Ramos (cell line): ENCODE measurements around the gene PPP1R17.

Source experiments
- in situ Hi-C: fragments of 300-500 bp; cut with MboI; formaldehyde crosslinking; loops from one replicate; pipeline ENCODE4 v1.14.3; 2022; ENCODE audit warnings: low sequenced_read_pairs; ENCODE audit not compliant: unreplicated experiment

The PPP1R17 gene

DNA sequence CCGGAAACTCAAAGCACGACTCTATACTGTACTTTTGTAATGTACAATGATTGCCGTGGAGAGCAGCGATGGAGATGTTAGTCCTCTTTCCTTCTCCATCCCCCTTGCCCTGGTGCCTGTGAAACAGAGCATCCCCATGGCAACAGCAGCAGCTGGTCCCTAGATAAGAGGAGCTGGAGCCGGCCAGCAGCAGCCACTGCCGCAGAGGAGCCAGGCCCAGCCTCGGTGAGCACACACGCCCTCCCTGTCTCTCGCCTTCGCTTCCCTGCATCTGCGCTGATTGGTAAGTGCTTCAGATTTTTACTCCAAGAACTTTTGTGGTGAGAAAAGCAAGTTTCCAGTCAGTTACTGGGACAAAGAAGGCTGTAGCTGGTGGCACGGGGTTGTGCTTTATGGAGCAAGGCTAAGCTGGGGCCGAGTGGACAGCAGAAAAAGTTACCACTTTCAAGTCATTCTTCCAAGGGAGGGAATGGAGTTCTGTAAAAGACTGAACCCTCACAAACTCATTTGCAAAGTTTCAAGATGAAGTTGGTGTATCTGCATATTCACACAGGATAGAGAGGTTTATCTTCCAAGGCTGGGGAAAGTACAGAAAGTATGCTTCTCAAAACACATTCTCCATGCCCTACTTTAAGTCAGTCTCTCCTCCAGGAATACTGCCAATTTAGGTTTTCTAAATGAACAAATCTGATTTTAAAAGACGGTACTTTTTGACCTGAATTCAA is at the start of gene PPP1R17:
PPP1R17 (plus strand) TSS at position 192 of the 725 bp plus-strand sequence. CDS start 5,227 bp downstream, outside the sequence.
- in situ Hi-C loops: no loop called here

DNA sequence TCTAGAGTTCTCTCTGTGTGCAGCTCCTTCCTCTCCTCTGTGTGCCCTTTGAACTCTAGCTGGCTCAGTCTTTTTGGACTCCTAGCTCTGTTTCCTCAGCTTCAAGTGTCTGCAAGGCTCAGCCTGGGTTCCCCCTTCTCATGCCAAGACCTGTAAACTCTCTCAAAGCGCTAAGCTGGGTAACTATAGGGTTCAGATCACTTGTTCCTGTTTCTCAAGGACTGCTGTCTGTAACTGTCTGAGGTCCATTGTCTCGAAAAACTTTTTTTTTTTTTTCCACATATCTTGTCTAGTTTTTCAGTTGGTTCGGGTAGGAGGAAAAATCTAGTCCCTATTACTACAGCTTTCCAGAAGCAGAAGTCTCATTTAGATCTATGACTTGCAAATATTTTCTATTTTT is 46.6 kb upstream of the PPP1R17 start:
- in situ Hi-C loops: no loop called here

DNA sequence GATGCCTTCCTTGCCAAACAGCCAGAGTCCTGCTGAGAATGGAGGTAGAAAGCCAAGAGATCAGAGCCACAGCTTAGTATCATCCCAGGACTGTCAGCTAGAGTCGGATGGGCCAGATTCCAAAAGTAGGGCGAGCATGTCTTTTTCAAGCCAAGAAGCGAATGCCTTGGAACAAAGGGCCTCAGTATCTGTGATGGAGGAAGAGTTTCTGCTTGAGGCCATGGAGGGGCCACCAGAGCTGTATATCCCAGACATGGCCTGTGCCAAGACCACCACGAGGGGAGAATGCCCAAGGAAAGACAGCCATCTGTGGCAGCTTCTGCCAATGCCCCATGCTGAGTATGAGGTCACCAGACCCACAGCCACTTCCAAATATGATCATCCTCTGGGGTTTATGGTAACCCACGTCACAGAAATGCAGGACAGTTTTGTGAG is 44.3 kb upstream of the PPP1R17 start:
- in situ Hi-C loops: no loop called here

DNA sequence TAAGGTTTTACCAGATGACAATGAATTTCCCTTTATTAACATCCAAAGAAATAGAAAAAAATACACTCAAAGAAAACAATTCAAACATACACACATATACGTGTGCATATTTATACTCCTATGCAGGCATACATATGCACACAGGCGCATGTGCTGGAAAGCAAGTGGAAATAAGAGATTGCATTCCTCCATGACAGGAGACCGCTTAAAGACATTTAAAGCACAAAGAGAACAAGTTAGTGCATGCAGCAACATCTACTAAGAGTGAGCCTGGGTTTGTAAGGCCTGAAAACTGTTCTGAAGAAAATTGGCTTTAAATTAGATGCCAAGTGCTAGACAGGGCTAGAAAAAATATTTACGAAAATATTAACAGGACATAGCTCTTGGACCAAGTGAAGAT is 40.1 kb upstream of the PPP1R17 start:
- in situ Hi-C loops: no loop called here

DNA sequence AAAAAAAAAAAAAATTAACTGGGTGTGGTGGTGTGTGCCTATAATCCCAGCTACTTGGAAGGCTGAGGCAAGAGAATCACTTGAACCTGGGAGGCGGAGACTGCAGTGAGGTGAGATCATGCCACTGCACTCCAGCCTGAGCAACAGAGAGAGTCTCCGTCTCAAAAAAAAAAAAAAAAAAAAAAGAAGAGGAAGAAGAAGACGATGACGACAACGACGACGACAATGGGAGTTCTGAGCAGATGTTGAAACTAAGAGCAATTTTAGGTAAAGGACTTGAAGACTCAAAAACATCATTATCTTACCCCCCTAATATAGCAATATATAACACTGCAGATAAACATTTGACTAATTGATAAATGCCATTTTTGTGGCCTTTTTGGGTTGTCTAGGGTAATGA is 39.5 kb upstream of the PPP1R17 start:
- in situ Hi-C loops: no loop called here

DNA sequence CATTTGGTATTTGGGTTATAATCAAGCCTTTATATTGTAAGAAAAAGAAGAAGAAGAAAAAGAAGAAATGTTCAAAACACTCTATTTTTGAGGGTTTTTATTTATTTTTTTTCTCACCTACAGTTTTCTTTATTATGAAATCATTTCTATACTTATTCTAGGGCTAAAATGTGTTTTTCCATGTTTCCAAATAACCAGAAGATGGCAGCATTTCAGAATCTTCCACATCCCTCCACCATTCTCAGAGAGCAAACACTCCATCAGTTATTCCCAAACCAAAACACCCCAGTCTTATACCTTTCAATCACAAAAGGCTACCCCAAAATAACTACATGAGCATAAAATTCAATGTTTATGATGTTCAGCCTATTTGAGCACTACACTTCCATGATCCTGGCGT is 38.7 kb upstream of the PPP1R17 start:
- in situ Hi-C loops: no loop called here

DNA sequence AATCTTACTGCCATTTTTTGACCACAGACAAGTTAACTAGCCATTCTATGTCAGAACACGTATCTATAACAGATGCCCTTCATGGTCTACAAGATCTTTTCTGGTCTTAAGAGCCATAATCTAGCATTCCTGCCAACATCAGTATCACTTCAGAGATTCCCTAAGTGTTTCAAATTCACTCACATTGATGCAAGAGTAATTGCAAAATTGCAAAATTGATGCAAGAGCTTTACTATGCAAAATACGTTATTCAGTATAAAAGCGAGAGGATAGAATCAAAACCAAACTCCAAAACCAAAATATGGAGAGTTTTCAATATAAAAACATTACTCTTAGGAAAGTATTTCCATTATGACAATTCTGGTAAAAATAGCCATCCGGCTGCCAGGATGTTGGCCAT is 38.1 kb upstream of the PPP1R17 start:
- in situ Hi-C loops: no loop called here

DNA sequence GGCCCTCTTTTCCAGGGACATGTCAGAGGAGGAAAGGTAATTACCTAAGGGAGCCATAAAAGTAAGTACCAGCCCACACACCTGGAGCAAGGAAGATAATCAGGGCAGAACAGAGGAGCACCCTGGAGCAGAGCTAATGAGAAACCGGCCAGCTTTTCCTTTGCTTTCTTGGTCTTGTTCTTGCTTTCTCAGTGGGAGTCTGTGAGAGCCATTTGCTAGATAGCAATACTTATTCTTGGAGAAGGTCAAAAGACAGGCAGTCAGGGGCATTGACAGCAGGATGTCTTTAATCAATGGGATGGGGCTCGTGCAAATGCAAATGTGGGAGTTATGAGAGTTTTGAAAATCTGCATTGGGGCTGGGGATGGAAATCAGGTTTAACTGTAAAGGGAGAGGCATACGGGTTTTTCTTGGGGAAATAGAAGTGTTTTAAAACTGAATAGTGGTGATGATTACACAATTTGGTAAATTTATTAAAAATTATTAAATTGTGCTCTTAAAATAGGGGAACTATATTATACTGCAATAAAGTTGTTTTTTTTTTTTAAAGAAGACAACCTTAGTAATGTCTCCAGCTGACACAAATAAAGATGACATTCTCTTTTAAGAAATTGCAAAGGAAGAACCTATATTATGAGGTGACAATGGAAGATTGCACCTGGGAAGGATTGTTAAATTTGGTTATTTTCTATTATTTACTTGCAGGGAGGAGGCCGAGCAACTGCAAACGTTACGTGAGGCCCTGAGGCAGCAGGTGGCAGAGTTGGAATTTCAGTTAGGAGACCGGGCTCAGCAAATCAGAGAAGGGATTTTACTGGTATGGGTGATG is 35.6 kb upstream of the PPP1R17 start:
- in situ Hi-C loops: no loop called here

DNA sequence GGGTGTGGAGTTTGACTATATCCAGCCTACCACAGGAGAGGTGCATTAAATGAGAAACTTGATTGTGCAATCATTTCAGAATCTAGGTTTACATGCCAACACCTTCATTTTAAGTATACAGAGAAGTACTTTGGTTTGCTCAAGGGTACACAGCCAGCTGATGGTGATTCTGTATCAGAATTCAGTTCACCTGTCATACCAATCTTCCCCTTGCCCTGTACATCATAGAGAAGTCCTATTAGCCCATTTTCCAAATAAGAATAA is 35.0 kb upstream of the PPP1R17 start:
- in situ Hi-C loops: no loop called here

DNA sequence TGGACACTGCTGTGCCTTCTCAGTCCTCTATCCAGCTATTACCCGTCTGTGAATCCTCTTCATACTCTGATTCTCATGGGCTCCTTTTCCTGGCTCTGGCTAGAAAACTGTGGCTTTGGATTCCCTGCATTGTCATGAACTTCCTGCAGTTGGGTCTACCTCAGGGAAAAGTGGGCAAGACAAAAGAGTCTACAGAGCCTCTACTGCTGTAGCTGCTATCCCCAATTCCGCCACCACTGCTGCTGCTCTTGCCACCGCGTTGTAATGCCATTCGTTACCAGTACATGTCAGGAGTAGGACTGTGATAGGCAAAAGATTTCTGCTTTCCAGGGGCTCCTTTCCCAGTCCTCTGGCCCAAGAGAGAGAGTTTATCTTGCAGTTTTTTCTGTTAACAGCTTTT is 23.9 kb upstream of the PPP1R17 start:
- in situ Hi-C loops: no loop called here

DNA sequence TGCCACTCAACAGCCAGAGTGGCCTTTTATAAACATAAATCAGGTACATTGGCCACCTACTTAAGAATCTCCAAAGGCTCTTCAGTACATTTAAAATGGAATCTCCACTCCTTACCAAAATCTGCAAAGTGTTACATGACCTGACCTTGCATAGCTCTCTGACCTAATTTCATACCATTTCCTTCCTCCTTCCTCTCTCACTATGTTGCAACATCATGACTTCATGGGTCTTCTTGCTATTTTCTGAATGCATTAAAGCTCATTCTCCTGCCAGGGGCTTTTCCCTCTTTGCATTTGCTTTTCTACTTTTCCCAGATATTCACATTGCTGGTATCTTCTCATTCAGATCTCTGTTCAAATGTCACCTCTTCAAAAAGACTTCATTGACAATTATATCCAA is 22.1 kb upstream of the PPP1R17 start:
- in situ Hi-C loops: no loop called here

DNA sequence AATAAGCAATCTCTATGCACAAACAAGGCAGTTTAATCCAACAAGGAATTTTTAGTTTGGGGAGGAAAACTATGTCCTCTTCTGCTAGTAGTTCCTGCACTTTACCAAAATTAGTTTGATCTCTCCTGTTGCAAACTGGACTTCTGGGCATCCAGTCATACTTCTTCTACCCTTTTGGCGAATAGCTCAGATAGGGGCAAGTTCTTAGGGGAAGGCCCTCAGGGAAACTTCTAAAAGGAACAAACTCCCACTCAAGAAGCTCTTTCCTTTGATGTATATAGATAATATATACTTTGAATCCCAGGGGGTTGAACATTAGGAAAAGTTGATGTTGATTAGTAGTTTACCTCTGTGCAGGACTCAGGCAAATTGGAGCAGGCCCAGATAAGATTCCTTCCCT is 21.5 kb upstream of the PPP1R17 start:
- in situ Hi-C loops: no loop called here

DNA sequence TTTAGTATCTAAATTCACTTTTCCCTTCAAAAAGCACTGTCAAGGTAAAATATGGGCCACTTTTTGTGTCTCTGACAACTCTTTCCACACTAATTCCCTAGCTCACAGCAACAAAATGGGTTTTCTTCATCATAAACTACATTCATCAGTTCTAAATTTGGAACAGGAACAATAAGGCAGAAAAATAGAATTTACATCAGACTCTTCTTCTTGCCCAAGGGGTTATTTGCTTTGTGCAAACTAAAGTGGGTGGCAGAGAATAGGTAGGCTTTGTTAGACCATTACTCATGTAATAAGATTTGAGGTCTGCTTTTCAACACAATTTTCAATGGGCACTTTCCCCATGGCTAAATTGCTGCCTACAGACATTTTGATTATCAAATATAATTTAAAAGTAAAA is 17.6 kb upstream of the PPP1R17 start:
- in situ Hi-C loops: no loop called here

DNA sequence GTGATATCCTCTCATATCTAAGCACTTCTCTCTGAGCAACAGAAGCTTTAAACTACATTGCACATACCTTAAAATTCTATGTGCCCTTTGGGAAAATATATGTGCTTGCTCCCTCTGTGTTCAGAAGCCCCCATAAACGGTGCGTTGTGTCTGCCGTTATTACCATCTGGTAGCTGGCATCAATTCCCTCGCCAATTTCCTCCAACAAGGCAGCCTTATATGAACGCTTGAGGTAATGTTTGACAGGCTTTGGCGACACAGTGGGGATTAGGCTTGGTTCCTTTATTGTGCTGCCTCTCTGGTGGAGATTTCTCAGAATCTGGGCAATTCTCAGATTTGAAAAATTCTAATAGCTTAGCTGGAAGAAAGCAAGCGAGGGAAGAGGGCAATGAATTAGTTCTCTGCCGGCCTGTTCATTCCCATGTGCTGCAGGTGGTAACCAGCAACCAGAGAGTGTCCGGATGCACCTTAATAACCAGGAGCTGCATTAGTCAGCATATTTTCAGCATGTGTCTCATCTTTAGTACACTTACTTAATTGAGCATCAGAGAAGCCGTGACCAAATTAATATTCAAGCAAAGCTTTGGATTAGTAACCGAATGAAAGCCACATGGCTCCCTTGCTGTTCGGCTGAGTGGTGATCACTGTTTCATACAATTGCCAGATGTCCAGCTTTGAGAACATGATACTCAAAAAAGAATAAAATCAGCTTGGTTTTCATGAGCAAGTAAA is 7.3 kb upstream of the PPP1R17 start:
- in situ Hi-C loops: no loop called here

DNA sequence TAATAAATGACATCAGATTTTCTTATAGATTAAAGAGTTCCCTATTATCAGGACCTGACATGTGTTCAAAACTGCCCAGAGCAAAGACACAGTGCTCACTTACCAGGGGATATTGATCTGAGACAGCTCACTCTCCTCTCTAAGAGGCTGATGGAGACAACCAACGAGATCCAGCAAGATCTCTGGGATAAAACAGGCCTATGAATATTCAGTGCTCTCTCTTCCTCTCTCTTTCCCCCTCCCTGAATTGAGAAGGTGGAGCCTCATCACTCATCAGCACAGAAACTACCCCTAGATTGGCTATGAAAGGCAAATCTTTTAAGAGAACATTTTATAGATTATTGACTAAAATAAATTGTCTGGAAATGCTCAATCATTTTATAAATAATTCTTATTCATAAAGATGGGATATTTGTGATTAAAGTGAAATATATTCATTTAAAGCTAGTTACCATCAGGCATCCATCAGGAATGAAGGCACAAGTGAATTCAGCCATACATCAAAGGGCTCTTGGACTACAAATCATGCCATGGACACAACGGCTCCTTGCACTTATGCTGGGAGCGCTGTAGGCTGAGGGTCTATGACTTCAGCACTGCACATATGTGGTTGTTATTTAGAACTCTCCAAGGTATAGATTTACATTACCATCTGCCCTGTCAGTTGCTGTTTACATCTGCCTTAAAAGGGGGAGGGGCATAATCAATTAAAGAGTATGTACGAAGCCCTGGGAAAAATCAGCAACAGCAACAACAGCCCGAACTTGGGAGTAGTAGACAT is 3.4 kb upstream of the PPP1R17 start:
- in situ Hi-C loops: no loop called here

DNA sequence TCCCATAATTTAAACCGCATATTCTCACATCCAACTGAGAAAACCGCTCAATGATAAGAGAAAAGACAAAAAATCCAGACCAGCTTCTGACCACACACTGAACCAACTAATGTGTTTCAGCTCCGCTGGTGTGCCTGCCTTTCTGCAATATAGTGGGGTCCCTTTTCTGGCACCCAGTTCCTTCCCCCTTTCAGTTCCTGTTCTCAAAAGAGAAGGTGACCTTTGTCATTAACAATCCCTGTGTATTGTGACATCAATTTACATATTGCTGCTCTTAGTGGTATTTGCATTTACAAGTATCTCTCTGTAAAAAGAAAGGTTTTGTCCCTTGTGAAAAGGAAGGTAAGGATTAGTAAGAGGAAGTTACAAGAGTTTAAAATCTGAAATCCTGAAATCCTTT is 1.4 kb downstream of the PPP1R17 start:
- in situ Hi-C loops: no loop called here

DNA sequence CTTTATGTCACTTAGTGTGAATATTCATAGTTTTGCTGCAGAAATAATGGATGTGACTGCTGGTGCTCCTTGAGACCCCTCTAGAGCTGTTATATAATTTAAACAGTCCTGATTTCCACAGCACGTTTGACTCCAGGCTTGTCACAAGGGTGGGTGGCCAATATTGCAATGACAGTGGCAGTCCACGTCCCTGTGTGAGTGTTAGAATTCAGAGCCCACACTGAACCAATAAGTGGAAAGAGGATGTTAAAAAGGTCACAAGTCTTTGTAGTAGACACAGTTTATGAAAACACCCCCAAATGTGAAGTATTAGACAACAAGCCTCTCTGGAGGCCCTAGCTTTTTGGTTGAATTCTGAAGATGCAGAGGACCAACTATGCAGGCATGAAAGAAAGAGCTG is 2.0 kb downstream of the PPP1R17 start:
- in situ Hi-C loops: no loop called here

DNA sequence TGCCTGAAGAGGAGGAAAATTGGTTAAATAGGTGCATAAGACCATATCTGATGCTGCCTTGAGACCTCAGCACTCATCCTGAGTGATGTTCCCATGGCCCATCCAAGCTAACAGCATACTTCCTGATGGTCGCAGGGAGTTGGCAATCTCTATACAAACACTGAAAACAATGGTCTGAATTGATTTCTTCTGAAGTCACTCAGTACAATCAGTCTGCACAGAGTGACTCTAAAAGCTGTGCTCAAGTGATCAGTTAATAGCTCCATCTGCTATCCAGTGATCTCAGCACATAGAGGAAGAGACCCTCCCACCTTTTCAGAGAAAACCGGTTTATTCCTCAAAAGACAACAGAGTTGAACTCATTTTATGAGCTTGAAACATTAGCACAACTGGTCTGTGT is 3.9 kb downstream of the PPP1R17 start:
- in situ Hi-C loops: no loop called here

DNA sequence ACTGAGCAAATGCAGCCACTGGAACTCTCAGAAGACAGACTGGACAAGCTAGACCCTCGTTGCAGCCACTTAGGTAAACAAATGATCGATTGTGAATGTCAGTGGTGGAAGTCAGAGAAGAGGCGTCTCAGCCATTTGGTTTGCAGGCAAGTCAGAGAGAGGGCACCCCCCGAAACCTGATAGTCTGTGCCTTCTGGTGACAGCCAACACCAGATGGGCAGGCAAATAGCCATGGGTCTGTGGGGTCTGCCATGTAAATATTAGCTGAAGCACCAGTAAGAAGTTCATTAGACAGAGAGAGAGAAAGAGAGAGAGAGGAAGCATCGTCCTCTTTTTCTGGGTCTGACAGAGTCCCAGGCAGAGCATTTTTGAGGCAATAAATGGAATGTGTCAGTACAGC is 5.4 kb downstream of the PPP1R17 start:
- in situ Hi-C loops: no loop called here

DNA sequence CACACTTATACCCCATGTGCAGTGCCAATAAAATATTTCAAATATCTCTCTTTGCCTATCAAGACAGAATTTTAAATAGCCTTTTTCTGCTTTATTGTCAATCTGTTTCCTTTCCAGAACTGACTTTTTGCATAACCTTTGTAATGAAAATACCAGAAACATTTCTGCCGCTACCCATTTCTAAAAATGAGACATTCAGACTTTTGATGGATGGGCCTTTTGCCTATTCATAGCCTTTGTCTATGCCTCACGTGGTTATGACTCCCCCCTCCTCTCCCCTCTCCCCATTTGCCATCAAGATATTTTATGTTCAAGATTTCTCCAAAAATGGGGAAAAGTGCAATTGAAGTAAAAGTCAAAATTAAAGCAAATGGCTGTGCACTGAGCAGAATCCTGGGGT is 5.9 kb downstream of the PPP1R17 start:
- in situ Hi-C loops: no loop called here
